Nephron (organoid): Measurements from ENCODE around the gene EIF4B.

Source experiments
- H3K27ac Mint-ChIP-seq, 3 experiments: 2 replicates each; pipeline ENCODE4 v1.8.0; 2020; ENCODE audit warnings: mixed read lengths in 3 of 3, mild to moderate bottlenecking in 2 of 3, moderate library complexity in 1 of 3
- H3K27me3 Mint-ChIP-seq: 2 replicates; pipeline ENCODE4 v1.8.0; 2021; ENCODE audit warnings: low read depth, mild to moderate bottlenecking, moderate library complexity, mixed read lengths
- H3K36me3 Mint-ChIP-seq: 2 replicates; pipeline ENCODE4 v1.8.0; 2020; ENCODE audit warnings: low read depth, mixed read lengths
- H3K4me1 Mint-ChIP-seq: 2 replicates; pipeline ENCODE4 v1.8.0; 2020; ENCODE audit warnings: mixed read lengths
- H3K4me3 Mint-ChIP-seq, 3 experiments: 2 replicates each; pipeline ENCODE4 v1.8.0; 2020; ENCODE audit warnings: mild to moderate bottlenecking in 3 of 3, mixed read lengths in 3 of 3, moderate library complexity in 2 of 3
- H3K9me3 Mint-ChIP-seq: 2 replicates; pipeline ENCODE4 v1.8.0; 2020; ENCODE audit warnings: mixed read lengths
- TF ChIP-seq, protein P1 (sequence below), 3 experiments: fragments of 200-600 bp; sonication (generic); IDR thresholded peaks; one replicate each; pipeline ENCODE4 v1.5.0; 2021; ENCODE audit warnings: antibody characterized with exemption in 3 of 3; ENCODE audit not compliant: unreplicated experiment in 3 of 3

The EIF4B gene

GRCh38 chr12:52969828-52970569 is 36.3 kb upstream of the EIF4B start:
- Mint-ChIP-seq H3K4me1 (peaks cover 36% of the 10 kb centered on the region), H3K9me3 (no peaks in the 10 kb centered on the region), H3K36me3 (no peaks in the 10 kb centered on the region), H3K27me3 (peaks cover 8% of the 10 kb centered on the region), H3K27ac (peak overlapping the region; percentile 36 to 89 (median 85)), H3K4me3 (no peak overlapping the region)
- TF ChIP-seq, protein P1, sequence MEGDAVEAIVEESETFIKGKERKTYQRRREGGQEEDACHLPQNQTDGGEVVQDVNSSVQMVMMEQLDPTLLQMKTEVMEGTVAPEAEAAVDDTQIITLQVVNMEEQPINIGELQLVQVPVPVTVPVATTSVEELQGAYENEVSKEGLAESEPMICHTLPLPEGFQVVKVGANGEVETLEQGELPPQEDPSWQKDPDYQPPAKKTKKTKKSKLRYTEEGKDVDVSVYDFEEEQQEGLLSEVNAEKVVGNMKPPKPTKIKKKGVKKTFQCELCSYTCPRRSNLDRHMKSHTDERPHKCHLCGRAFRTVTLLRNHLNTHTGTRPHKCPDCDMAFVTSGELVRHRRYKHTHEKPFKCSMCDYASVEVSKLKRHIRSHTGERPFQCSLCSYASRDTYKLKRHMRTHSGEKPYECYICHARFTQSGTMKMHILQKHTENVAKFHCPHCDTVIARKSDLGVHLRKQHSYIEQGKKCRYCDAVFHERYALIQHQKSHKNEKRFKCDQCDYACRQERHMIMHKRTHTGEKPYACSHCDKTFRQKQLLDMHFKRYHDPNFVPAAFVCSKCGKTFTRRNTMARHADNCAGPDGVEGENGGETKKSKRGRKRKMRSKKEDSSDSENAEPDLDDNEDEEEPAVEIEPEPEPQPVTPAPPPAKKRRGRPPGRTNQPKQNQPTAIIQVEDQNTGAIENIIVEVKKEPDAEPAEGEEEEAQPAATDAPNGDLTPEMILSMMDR (IDR thresholded peaks at IDR 0.05; ENCODE audit: unreplicated experiment in 3 of 3): no peak

DNA sequence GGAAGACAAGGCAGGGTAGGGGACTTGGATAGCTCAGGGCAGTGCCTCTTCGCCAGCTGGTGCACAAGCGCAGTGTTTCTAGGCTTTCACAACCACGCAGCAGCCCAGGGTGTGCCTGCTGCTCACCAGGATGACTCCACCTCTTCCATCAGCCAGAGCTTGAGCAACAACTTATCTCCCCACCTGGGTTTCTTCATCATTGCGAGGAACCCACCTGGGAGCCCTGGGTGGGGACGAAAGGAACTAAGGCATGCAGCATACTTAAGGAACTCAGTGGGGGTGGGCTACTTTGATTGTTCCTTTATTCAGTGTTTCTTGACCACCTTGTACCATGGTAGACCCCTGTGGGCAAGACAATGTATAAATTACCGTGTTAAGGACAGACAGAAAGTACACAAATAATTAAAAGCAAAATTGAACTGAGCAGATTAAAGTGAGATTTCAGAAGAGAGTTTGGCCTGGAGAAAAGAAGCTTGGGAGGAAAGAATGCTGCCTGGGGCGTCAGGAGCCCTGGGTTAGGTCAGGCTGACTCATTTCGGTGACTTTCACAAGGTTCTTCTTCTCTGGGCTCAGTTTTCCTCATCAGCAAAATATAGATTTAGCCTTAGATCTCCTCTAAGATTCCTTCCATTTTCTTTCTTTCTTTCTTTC is 34.5 kb upstream of the EIF4B start:
- no peaks in the 10 kb centered on the region for H3K36me3 Mint-ChIP-seq
- TF ChIP-seq, protein P1 (IDR thresholded peaks at IDR 0.05; ENCODE audit: unreplicated experiment in 3 of 3): no peak
- no peaks in the 10 kb centered on the region for H3K9me3 Mint-ChIP-seq
- peak overlapping the region in 2 of 3 experiments; percentile 82 to 89 for H3K27ac Mint-ChIP-seq
- H3K27me3 Mint-ChIP-seq: peaks cover 8% of the 10 kb centered on the region
- no peak overlapping the region for H3K4me3 Mint-ChIP-seq
- H3K4me1 Mint-ChIP-seq: peaks cover 51% of the 10 kb centered on the region

- H3K9me3 Mint-ChIP-seq: no peaks in the 10 kb centered on the region
- H3K4me3 Mint-ChIP-seq: no peak overlapping the region
- peaks cover 17% of the 10 kb centered on the region for H3K27me3 Mint-ChIP-seq
- H3K4me1 Mint-ChIP-seq: peaks cover 56% of the 10 kb centered on the region
- TF ChIP-seq, protein P1 (IDR thresholded peaks at IDR 0.05; ENCODE audit: unreplicated experiment in 3 of 3): no peak
- peak overlapping the region; percentile 52 to 97 (median 92) for H3K27ac Mint-ChIP-seq
- H3K36me3 Mint-ChIP-seq: no peaks in the 10 kb centered on the region
Measured at GRCh38 chr12:52975204-52975603, 31.1 kb upstream of the EIF4B start.

- TF ChIP-seq, protein P1 (IDR thresholded peaks at IDR 0.05; ENCODE audit: unreplicated experiment in 3 of 3): no peak
- Mint-ChIP-seq H3K36me3 (no peaks in the 10 kb centered on the region), H3K9me3 (no peaks in the 10 kb centered on the region), H3K27ac (peak overlapping the region; percentile 89 to 94 (median 92)), H3K4me3 (peak overlapping the region in 1 of 3 experiments; percentile 18), H3K4me1 (peaks cover 58% of the 10 kb centered on the region), H3K27me3 (peaks cover 17% of the 10 kb centered on the region)
Measured at GRCh38 chr12:52975820-52976573, 30.3 kb upstream of the EIF4B start.

DNA sequence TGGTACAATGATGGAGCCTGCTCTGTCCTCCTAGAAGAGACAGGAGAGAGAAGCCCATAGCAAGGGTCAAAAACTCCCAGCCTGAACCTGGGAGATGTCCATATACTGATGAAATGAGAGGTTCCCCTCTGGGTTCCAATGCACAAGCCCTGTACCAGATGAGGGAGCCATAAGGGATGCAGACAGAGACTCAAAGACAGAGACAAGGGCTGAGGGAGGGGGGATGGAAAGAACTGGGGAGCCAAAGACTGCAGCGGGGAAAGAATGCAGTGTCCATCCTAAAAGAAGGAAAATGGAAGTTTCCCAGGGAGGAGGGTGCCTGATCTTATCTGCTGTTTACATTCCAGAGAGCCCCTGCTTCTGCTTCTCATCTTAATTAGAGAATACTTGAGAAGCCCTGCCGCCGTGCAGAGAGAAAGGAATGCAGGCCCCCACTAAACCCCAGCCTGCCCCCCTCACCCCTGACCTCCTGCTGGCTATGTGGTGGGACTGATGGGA is 29.6 kb upstream of the EIF4B start:
- TF ChIP-seq, protein P1 (IDR thresholded peaks at IDR 0.05; ENCODE audit: unreplicated experiment in 3 of 3): no peak
- Mint-ChIP-seq H3K27me3 (peaks cover 17% of the 10 kb centered on the region), H3K9me3 (no peaks in the 10 kb centered on the region), H3K4me3 (peak overlapping the region in 1 of 3 experiments; percentile 18), H3K36me3 (no peaks in the 10 kb centered on the region), H3K27ac (peak overlapping the region; percentile 89 to 94 (median 92)), H3K4me1 (peaks cover 55% of the 10 kb centered on the region)
